Parathyroid adenoma (tissue), 2 donors: ENCODE data around the gene INPP5B.
"Not testable (repeated sequence)": the region's sequence is repeated elsewhere in the genome, so short reads cannot be mapped to it uniquely, and the experiment has no call there.

Experiments
- H2AFZ ChIP-seq: fragments of 300-600 bp; sonication (generic); one replicate; pipeline ENCODE4 v1.7.0; 2017; ENCODE audit warnings: antibody characterized with exemption, mild to moderate bottlenecking
- H3K27ac ChIP-seq: fragments of 300-600 bp; sonication (generic); one replicate; pipeline ENCODE4 v1.7.0; 2017
- H3K27me3 ChIP-seq: fragments of 300-600 bp; sonication (generic); one replicate; pipeline ENCODE4 v1.7.0; 2017; ENCODE audit warnings: low read length; ENCODE audit not compliant: control insufficient read depth, insufficient read depth
- H3K36me3 ChIP-seq: fragments of 300-600 bp; sonication (generic); one replicate; pipeline ENCODE4 v1.7.0; 2017; ENCODE audit warnings: low read length; ENCODE audit not compliant: control insufficient read depth, insufficient read depth
- H3K4me1 ChIP-seq: fragments of 300-600 bp; sonication (generic); one replicate; pipeline ENCODE4 v1.7.0; 2017; ENCODE audit warnings: control low read depth
- H3K4me2 ChIP-seq: fragments of 300-600 bp; sonication (generic); one replicate; pipeline ENCODE4 v1.7.0; 2017; ENCODE audit warnings: low read length
- H3K4me3 ChIP-seq: fragments of 300-600 bp; sonication (generic); one replicate; pipeline ENCODE4 v1.7.0; 2017; ENCODE audit warnings: low read depth, low read length
- H3K79me2 ChIP-seq: fragments of 300-600 bp; sonication (generic); one replicate; pipeline ENCODE4 v1.7.0; 2017; ENCODE audit warnings: control low read depth
- H3K9ac ChIP-seq: fragments of 300-600 bp; sonication (generic); one replicate; pipeline ENCODE4 v1.7.0; 2017; ENCODE audit warnings: mild to moderate bottlenecking
- H3K9me3 ChIP-seq: fragments of 300-600 bp; sonication (generic); one replicate; pipeline ENCODE4 v1.7.0; 2017; ENCODE audit warnings: low read length; ENCODE audit not compliant: control insufficient read depth
- CTCF ChIP-seq: fragments of 300-600 bp; sonication (generic); IDR thresholded peaks from one replicate; pipeline ENCODE4 v1.7.0; 2017; ENCODE audit warnings: antibody characterized with exemption, mild to moderate bottlenecking
- donor health status: primary hyperparathyroidism.

Gene INPP5B

GRCh38 chr1:37919277-37919676 lies 27.6 kb downstream of the INPP5B start:
- H2AFZ ChIP-seq, result no peak overlapping the region
- no peak overlapping the region for H3K4me3 ChIP-seq
- no peaks in the 10 kb centered on the region for H3K27me3 ChIP-seq
- peaks cover 4% of the 10 kb centered on the region for H3K4me1 ChIP-seq
- no peak overlapping the region for H3K27ac ChIP-seq
- H3K4me2 ChIP-seq, result no peak overlapping the region
- H3K9me3 ChIP-seq, result no peaks in the 10 kb centered on the region
- peaks cover 26% of the 10 kb centered on the region for H3K79me2 ChIP-seq
- TF ChIP-seq CTCF, result no peak
- H3K9ac ChIP-seq, result no peak overlapping the region
- H3K36me3 ChIP-seq, result no peaks in the 10 kb centered on the region

- Histone ChIP-seq H3K27ac (no peak overlapping the region), H3K9ac (no peak overlapping the region), H3K79me2 (peaks cover 26% of the 10 kb centered on the region), H3K4me1 (peaks cover 4% of the 10 kb centered on the region), H3K9me3 (no peaks in the 10 kb centered on the region), H3K36me3 (no peaks in the 10 kb centered on the region), H3K4me2 (no peak overlapping the region), H3K4me3 (no peak overlapping the region), H3K27me3 (no peaks in the 10 kb centered on the region), H2AFZ (no peak overlapping the region)
- no peak for TF ChIP-seq CTCF
Measured at GRCh38 chr1:37915476-37916093, 31.3 kb downstream of the INPP5B start.

GRCh38 chr1:37914719-37915475 lies 32.0 kb downstream of the INPP5B start:
- peaks cover 22% of the 10 kb centered on the region for H3K79me2 ChIP-seq
- TF ChIP-seq CTCF, result no peak
- no peaks in the 10 kb centered on the region for H3K36me3 ChIP-seq
- H3K27me3 ChIP-seq, result no peaks in the 10 kb centered on the region
- no peak overlapping the region for H3K9ac ChIP-seq
- H3K4me2 ChIP-seq, result no peak overlapping the region
- H3K27ac ChIP-seq, result no peak overlapping the region
- H2AFZ ChIP-seq, result no peak overlapping the region
- no peak overlapping the region for H3K4me3 ChIP-seq
- no peaks in the 10 kb centered on the region for H3K9me3 ChIP-seq
- H3K4me1 ChIP-seq, result peaks cover 4% of the 10 kb centered on the region

- not testable (repeated sequence) for H3K9ac ChIP-seq, H3K27ac ChIP-seq, H3K36me3 ChIP-seq, H3K4me2 ChIP-seq, H3K79me2 ChIP-seq, H2AFZ ChIP-seq, H3K9me3 ChIP-seq, H3K4me1 ChIP-seq, H3K4me3 ChIP-seq, H3K27me3 ChIP-seq
Measured at GRCh38 chr1:37911478-37911877, 35.4 kb downstream of the INPP5B start.

GRCh38 chr1:37910886-37911285 lies 36.0 kb downstream of the INPP5B start:
- not testable (repeated sequence) for H3K36me3 ChIP-seq, H2AFZ ChIP-seq, H3K4me3 ChIP-seq, H3K27me3 ChIP-seq, H3K4me2 ChIP-seq, H3K9ac ChIP-seq, H3K9me3 ChIP-seq, H3K79me2 ChIP-seq, H3K4me1 ChIP-seq, H3K27ac ChIP-seq

GRCh38 chr1:37908531-37908930 lies 38.3 kb downstream of the INPP5B start:
- H3K27me3 ChIP-seq, H3K79me2 ChIP-seq, H2AFZ ChIP-seq, H3K4me2 ChIP-seq, H3K9ac ChIP-seq, H3K4me1 ChIP-seq, H3K4me3 ChIP-seq, H3K9me3 ChIP-seq, H3K36me3 ChIP-seq, H3K27ac ChIP-seq: not testable (repeated sequence)

- H3K36me3 ChIP-seq, H3K9me3 ChIP-seq, H3K27me3 ChIP-seq, H3K4me1 ChIP-seq, H3K9ac ChIP-seq, H3K79me2 ChIP-seq, H3K27ac ChIP-seq, H3K4me3 ChIP-seq, H2AFZ ChIP-seq, H3K4me2 ChIP-seq: not testable (repeated sequence)
Measured at GRCh38 chr1:37907416-37908125, 39.3 kb downstream of the INPP5B start.

- H3K4me3 ChIP-seq, H3K4me2 ChIP-seq, H3K36me3 ChIP-seq, H3K27ac ChIP-seq, H3K9ac ChIP-seq, H3K27me3 ChIP-seq, H3K4me1 ChIP-seq, H2AFZ ChIP-seq, H3K9me3 ChIP-seq, H3K79me2 ChIP-seq: not testable (repeated sequence)
Measured at GRCh38 chr1:37906591-37906990, 40.3 kb downstream of the INPP5B start.
